Neuronal stem cell (in vitro differentiated cells): ENCODE measurements around the gene TCF4.

ENCODE experiments used
- DNase-seq: peaks from one replicate; pipeline ENCODE4 v3.0.0-alpha.2; 2013; ENCODE audit warnings: low spot score
- H2AFZ ChIP-seq: one replicate; pipeline ENCODE4 v1.6.1; 2013; ENCODE audit warnings: mild to moderate bottlenecking, low read length, inconsistent platforms
- H2AK5ac ChIP-seq: 2 replicates; pipeline ENCODE4 v1.6.1; 2013; ENCODE audit warnings: low read depth, mild to moderate bottlenecking, inconsistent platforms, low read length, moderate library complexity, mixed read lengths
- H2BK120ac ChIP-seq: 2 replicates; pipeline ENCODE4 v1.6.1; 2013; ENCODE audit warnings: low read depth, mild to moderate bottlenecking, inconsistent platforms, low read length, moderate library complexity, mixed read lengths
- H2BK12ac ChIP-seq: one replicate; pipeline ENCODE4 v1.6.1; 2013; ENCODE audit warnings: low read length, inconsistent platforms
- H2BK15ac ChIP-seq: 2 replicates; pipeline ENCODE4 v1.6.1; 2013; ENCODE audit warnings: mild to moderate bottlenecking, low read length, inconsistent platforms, mixed read lengths
- H2BK5ac ChIP-seq: one replicate; pipeline ENCODE4 v1.6.1; 2013; ENCODE audit warnings: inconsistent platforms, mild to moderate bottlenecking, low read length, moderate library complexity
- H3K14ac ChIP-seq: one replicate; pipeline ENCODE4 v1.6.1; 2013; ENCODE audit warnings: low read length, inconsistent platforms
- H3K18ac ChIP-seq: 2 replicates; pipeline ENCODE4 v1.6.1; 2013; ENCODE audit warnings: low read length, inconsistent platforms
- H3K23ac ChIP-seq: 2 replicates; pipeline ENCODE4 v1.6.1; 2013; ENCODE audit warnings: low read depth, mild to moderate bottlenecking, mixed read lengths, low read length, inconsistent platforms; ENCODE audit not compliant: poor library complexity
- H3K27ac ChIP-seq: replicated peaks from 3 replicates; pipeline ENCODE4 v1.5.1; 2013; ENCODE audit warnings: low read length, inconsistent platforms
- H3K27me3 ChIP-seq, 3 experiments: 2 replicates each; pipeline ENCODE4 v1.6.1; 2013; ENCODE audit warnings: low read length in 3 of 3, mild to moderate bottlenecking in 2 of 3, inconsistent platforms in 1 of 3, low read depth in 1 of 3, mixed read lengths in 1 of 3, moderate library complexity in 1 of 3; ENCODE audit not compliant: control insufficient read depth in 3 of 3, insufficient read depth in 3 of 3
- H3K36me3 ChIP-seq, 2 donors: replicated peaks in 1 of 2; 2 replicates each; pipeline ENCODE4 v1.6.1; 2013; ENCODE audit warnings: low read length in 2 of 2; ENCODE audit not compliant: control insufficient read depth in 2 of 2, insufficient read depth in 2 of 2
- H3K4ac ChIP-seq: 2 replicates; pipeline ENCODE4 v1.6.1; 2013; ENCODE audit warnings: inconsistent platforms, mild to moderate bottlenecking, low read length, moderate library complexity
- H3K4me1 ChIP-seq, 2 donors: 1 replicate in 1 of 2; 2 replicates in 1 of 2; pipeline ENCODE4 v1.6.1; 2013; ENCODE audit warnings: low read length in 2 of 2, low read depth in 1 of 2; ENCODE audit not compliant: control insufficient read depth in 2 of 2, insufficient read depth in 1 of 2
- H3K4me2 ChIP-seq: one replicate; pipeline ENCODE4 v1.6.1; 2013; ENCODE audit warnings: mild to moderate bottlenecking, low read length, inconsistent platforms; ENCODE audit not compliant: insufficient read depth, poor library complexity, severe bottlenecking
- H3K4me3 ChIP-seq, 2 donors: 2 replicates each; pipeline ENCODE4 v1.5.1; 2013; ENCODE audit warnings: low read length in 2 of 2, mild to moderate bottlenecking in 2 of 2, inconsistent platforms in 1 of 2, moderate library complexity in 1 of 2
- H3K79me1 ChIP-seq: one replicate; pipeline ENCODE4 v1.6.1; 2013; ENCODE audit warnings: low read depth, mild to moderate bottlenecking, inconsistent platforms, low read length, moderate library complexity
- H3K9ac ChIP-seq: one replicate; pipeline ENCODE4 v1.6.1; 2013; ENCODE audit warnings: mild to moderate bottlenecking, low read depth, low read length, inconsistent platforms; ENCODE audit not compliant: poor library complexity
- H3K9me3 ChIP-seq, 2 donors: replicated peaks in 1 of 2; 2 replicates each; pipeline versions ENCODE3 to v1.6.1; 2013; ENCODE audit warnings: low read length in 2 of 2, mild to moderate bottlenecking in 2 of 2, inconsistent platforms in 1 of 2, low read depth in 1 of 2, mixed read lengths in 1 of 2, moderate library complexity in 1 of 2; ENCODE audit not compliant: control insufficient read depth in 2 of 2, insufficient read depth in 1 of 2
- H4K8ac ChIP-seq: one replicate; pipeline ENCODE4 v1.6.1; 2013; ENCODE audit warnings: low read depth, mild to moderate bottlenecking, inconsistent platforms, low read length, moderate library complexity
- H4K91ac ChIP-seq: one replicate; pipeline ENCODE4 v1.6.1; 2013; ENCODE audit warnings: low read length, low read depth, mild to moderate bottlenecking, inconsistent platforms; ENCODE audit not compliant: poor library complexity
- WGBS, 2 donors: extraction: QIAGEN DNeasy Blood & Tissue Kit; methylation state at CpG; one replicate each; pipeline ENCODE4 v1.1.7; 2013; ENCODE audit warnings: missing lambda C conversion rate in 2 of 2, mixed read lengths in 1 of 2; ENCODE audit not compliant: insufficient read length in 2 of 2, insufficient replicate concordance in 1 of 2; ENCODE audit errors: extremely low coverage in 2 of 2; 5-methylcytosine and 5-hydroxymethylcytosine counted together

The TCF4 gene

DNA sequence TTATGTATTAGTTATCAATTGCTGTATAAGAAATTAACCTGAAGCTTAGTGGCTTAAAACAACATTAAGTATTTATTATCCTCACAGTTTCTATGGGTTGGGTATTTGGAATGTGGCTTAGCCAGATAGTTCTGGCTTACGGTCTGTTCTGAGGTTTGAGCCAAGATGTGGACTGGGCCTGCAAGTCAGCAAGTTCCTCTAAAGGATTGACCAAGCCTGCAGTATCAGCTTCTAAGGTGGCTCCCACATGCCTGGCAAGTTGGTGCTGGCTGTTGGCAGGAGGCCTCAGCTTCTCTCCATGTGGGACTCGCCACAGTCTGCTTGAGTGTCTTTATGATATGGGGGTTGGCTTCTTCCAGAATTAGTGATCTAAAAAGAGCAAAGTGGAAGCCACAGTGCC is 45.0 kb upstream of the TCF4 start:
- Histone ChIP-seq H4K8ac (no peak overlapping the region), H2AK5ac (no peak overlapping the region), H3K79me1 (no peaks in the 10 kb centered on the region), H3K4me2 (no peak overlapping the region), H3K4ac (no peak overlapping the region), H2BK120ac (no peak overlapping the region), H3K18ac (no peak overlapping the region), H3K9ac (no peak overlapping the region), H3K23ac (no peak overlapping the region), H3K4me3 (no peak overlapping the region), H3K27ac (no peak overlapping the region), H3K4me1 (no peaks in the 10 kb centered on the region), H3K14ac (no peak overlapping the region), H3K27me3 (no peaks in the 10 kb centered on the region), H4K91ac (no peak overlapping the region), H2BK15ac (no peak overlapping the region), H3K36me3 (no peaks in the 10 kb centered on the region), H2BK12ac (no peak overlapping the region), H3K9me3 (peaks cover 0 to 2% of the 10 kb centered on the region in 2 donors), H2AFZ (no peak overlapping the region), H2BK5ac (no peak overlapping the region)
- DNase-seq = no peak
- WGBS, 2 donors = no CpG with 5 or more reads among the region's 2 CpGs

DNA sequence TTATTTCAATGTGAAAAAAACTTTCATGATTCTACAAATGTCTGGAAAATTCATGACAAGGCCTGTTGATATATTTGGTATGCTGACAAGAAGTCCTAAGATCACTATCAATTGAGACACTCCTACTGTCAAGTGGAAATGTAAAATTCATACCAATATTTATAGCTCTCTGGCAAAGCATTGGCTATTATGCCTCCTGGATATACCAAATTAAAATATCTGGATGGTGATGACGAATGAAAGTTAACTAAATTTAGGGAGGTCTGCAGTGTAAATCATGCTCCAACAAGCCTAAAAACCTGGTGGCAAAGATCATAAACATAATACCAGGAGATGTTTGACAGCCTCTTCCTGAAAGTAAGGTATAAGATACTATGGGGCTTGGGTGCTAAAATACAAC is 41.1 kb upstream of the TCF4 start:
- Histone ChIP-seq H3K4ac (no peak overlapping the region), H2AK5ac (no peak overlapping the region), H4K91ac (no peak overlapping the region), H2BK120ac (no peak overlapping the region), H3K9me3 (peaks cover 0 to 2% of the 10 kb centered on the region in 2 donors), H3K79me1 (no peaks in the 10 kb centered on the region), H3K23ac (no peak overlapping the region), H3K18ac (no peak overlapping the region), H2BK15ac (no peak overlapping the region), H2BK12ac (no peak overlapping the region), H3K4me2 (no peak overlapping the region), H3K36me3 (no peaks in the 10 kb centered on the region), H3K27ac (no peak overlapping the region), H3K4me3 (no peak overlapping the region), H2AFZ (no peak overlapping the region), H3K14ac (no peak overlapping the region), H3K9ac (no peak overlapping the region), H3K27me3 (no peaks in the 10 kb centered on the region), H3K4me1 (no peaks in the 10 kb centered on the region), H4K8ac (no peak overlapping the region), H2BK5ac (no peak overlapping the region)
- no peak for DNase-seq
- WGBS, 2 donors = no CpG with 5 or more reads among the region's 1 CpG

DNA sequence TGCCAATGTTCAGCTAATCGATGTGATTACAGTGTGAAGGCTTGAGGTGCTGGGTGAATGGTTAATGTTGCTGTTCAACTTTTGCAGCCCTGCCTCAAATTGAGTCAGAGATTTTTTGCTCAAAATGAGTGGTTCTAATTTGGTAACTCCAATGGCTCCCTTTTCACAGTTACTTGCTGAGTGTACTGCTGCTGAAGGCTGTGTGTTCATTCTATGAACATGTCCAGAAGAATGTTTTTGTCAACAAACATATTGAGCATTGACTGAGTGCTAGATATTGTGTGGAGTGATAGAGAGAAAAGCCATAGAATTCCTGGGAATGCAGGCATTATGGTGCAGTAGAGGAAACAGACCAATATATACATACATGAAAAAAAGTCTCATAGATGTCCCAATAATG is 39.0 kb upstream of the TCF4 start:
- no peak overlapping the region for H2BK12ac ChIP-seq
- DNase-seq = no peak
- H4K8ac ChIP-seq = no peak overlapping the region
- no peak overlapping the region for H3K9ac ChIP-seq
- no CpG with 5 or more reads among the region's 1 CpG for WGBS, 2 donors
- no peaks in the 10 kb centered on the region for H3K27me3 ChIP-seq
- H3K79me1 ChIP-seq = no peaks in the 10 kb centered on the region
- no peaks in the 10 kb centered on the region for H3K4me1 ChIP-seq
- no peak overlapping the region for H2BK5ac ChIP-seq
- H3K23ac ChIP-seq = no peak overlapping the region
- H3K14ac ChIP-seq = no peak overlapping the region
- H4K91ac ChIP-seq = no peak overlapping the region
- H3K4me3 ChIP-seq = no peak overlapping the region
- H2AFZ ChIP-seq = no peak overlapping the region
- H3K36me3 ChIP-seq = no peaks in the 10 kb centered on the region
- no peak overlapping the region for H2BK120ac ChIP-seq
- no peak overlapping the region for H3K27ac ChIP-seq
- H3K18ac ChIP-seq = no peak overlapping the region
- H3K4me2 ChIP-seq = no peak overlapping the region
- no peak overlapping the region for H2AK5ac ChIP-seq
- H2BK15ac ChIP-seq = no peak overlapping the region
- peaks cover 0 to 2% of the 10 kb centered on the region in 2 donors for H3K9me3 ChIP-seq
- no peak overlapping the region for H3K4ac ChIP-seq

DNA sequence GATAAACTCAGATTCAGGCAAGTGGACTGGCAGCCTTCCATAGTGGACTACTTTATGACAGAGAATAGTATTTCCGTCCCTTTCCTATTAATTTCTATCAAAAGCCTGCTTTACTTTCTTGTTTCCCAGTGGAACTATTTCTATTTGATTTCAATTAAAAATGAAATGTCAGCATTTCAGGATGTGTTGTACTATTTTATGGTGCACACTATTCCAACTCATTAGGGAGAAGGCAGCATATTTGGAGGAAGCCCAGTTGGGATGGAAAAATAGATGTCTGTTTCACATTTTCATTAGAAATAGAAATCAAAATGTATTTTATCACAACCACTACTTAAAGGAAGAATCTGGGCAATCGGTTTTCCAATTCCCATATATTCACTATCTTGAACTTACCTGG is 37.9 kb upstream of the TCF4 start:
- no peak overlapping the region for H3K4me3 ChIP-seq
- WGBS, 2 donors = no CpG with 5 or more reads among the region's 2 CpGs
- no peaks in the 10 kb centered on the region for H3K79me1 ChIP-seq
- no peak overlapping the region for H3K4me2 ChIP-seq
- DNase-seq = no peak
- no peak overlapping the region for H2AK5ac ChIP-seq
- H3K4me1 ChIP-seq = no peaks in the 10 kb centered on the region
- H3K18ac ChIP-seq = no peak overlapping the region
- no peaks in the 10 kb centered on the region for H3K36me3 ChIP-seq
- H3K9me3 ChIP-seq = peaks cover 0 to 2% of the 10 kb centered on the region in 2 donors
- H3K23ac ChIP-seq = no peak overlapping the region
- H4K91ac ChIP-seq = no peak overlapping the region
- H3K27me3 ChIP-seq = no peaks in the 10 kb centered on the region
- no peak overlapping the region for H2BK5ac ChIP-seq
- H2BK15ac ChIP-seq = no peak overlapping the region
- no peak overlapping the region for H3K4ac ChIP-seq
- no peak overlapping the region for H2BK120ac ChIP-seq
- H2AFZ ChIP-seq = no peak overlapping the region
- H4K8ac ChIP-seq = no peak overlapping the region
- H3K14ac ChIP-seq = no peak overlapping the region
- no peak overlapping the region for H3K27ac ChIP-seq
- H2BK12ac ChIP-seq = no peak overlapping the region
- no peak overlapping the region for H3K9ac ChIP-seq
